HEK293 (cell line): ENCODE data around the gene CHID1.

Experiments
- CTCF ChIA-PET: fragments of 350-600 bp; formaldehyde crosslinking; extraction: SDS; loops from one replicate; lab custom pipeline; 2021; ENCODE audit warnings: antibody characterized with exemption; lab: Yijun Ruan, JAX
- POLR2A ChIA-PET: fragments of 300-600 bp; formaldehyde crosslinking; extraction: SDS; loops from one replicate; lab custom pipeline; 2020; ENCODE audit warnings: antibody characterized with exemption, inconsistent platforms; lab: Yijun Ruan, JAX
- H3K27ac ChIP-seq: fragments of 200-500 bp; sonication (Bioruptor generic); 2 replicates; pipeline ENCODE4 v1.5.1; 2014; ENCODE audit warnings: low read depth, low read length, control low read depth, inconsistent platforms; ENCODE audit errors: extremely low read depth
- H3K36me3 ChIP-seq, 2 experiments: fragments of 200-500 bp in 1 of 2; sonication (Bioruptor generic) in 1 of 2; 1 replicate in 1 of 2; 2 replicates in 1 of 2; pipeline ENCODE4 v1.5.1; 2014 to 2017; ENCODE audit warnings: inconsistent platforms in 2 of 2, low read length in 2 of 2; ENCODE audit not compliant: control insufficient read depth in 2 of 2, insufficient read depth in 1 of 2
- H3K4me1 ChIP-seq: fragments of 200-500 bp; sonication (Bioruptor generic); 2 replicates; pipeline ENCODE4 v1.5.1; 2014; ENCODE audit warnings: mild to moderate bottlenecking, low read length, inconsistent platforms; ENCODE audit not compliant: control insufficient read depth, insufficient read depth
- H3K4me3 ChIP-seq: 2 replicates; pipeline ENCODE4 v1.5.1; 2011; ENCODE audit warnings: low read depth, mild to moderate bottlenecking, control low read depth, low read length, moderate library complexity
- H3K9me3 ChIP-seq: fragments of 200-500 bp; sonication (Bioruptor generic); 2 replicates; pipeline ENCODE4 v1.5.1; 2014; ENCODE audit warnings: low read depth, low read length, inconsistent platforms; ENCODE audit not compliant: control insufficient read depth, insufficient read depth
- EGR2 ChIP-seq: fragments of 450-650 bp; formaldehyde crosslinking; IDR thresholded peaks from 2 replicates; pipeline ENCODE4 v1.5.1; 2016; ENCODE audit warnings: low read depth, missing biosample characterization, missing genetic modification characterization
- GLIS1 ChIP-seq: fragments of 450-650 bp; formaldehyde crosslinking; IDR thresholded peaks from 2 replicates; pipeline ENCODE4 v1.5.1; 2016; ENCODE audit warnings: missing biosample characterization, missing genetic modification characterization
- GLIS2 ChIP-seq: fragments of 450-650 bp; formaldehyde crosslinking; IDR thresholded peaks from 2 replicates; pipeline ENCODE4 v1.5.1; 2016; ENCODE audit warnings: missing biosample characterization, missing genetic modification characterization
- HIC1 ChIP-seq: fragments of 450-650 bp; formaldehyde crosslinking; IDR thresholded peaks from 2 replicates; pipeline ENCODE4 v1.5.1; 2016; ENCODE audit warnings: missing biosample characterization, missing genetic modification characterization
- HOXC10 ChIP-seq: sonication (generic); formaldehyde crosslinking; IDR thresholded peaks from 2 replicates; pipeline ENCODE4 v1.8.1; 2023; ENCODE audit warnings: mild to moderate bottlenecking, missing genetic modification reagents
- KLF1 ChIP-seq: fragments of 450-650 bp; formaldehyde crosslinking; IDR thresholded peaks from 2 replicates; pipeline ENCODE4 v1.5.1; 2016; ENCODE audit warnings: missing biosample characterization, missing genetic modification characterization
- REST ChIP-seq: fragments of 450-650 bp; formaldehyde crosslinking; IDR thresholded peaks from 2 replicates; pipeline ENCODE4 v1.5.1; 2016; ENCODE audit warnings: missing biosample characterization, missing genetic modification characterization
- ZBTB1 ChIP-seq: fragments of 450-650 bp; formaldehyde crosslinking; IDR thresholded peaks from 2 replicates; pipeline ENCODE4 v1.5.1; 2016; ENCODE audit warnings: missing biosample characterization, missing genetic modification characterization
- ZBTB48 ChIP-seq: fragments of 450-650 bp; formaldehyde crosslinking; IDR thresholded peaks from 2 replicates; pipeline ENCODE4 v1.5.1; 2016; ENCODE audit warnings: missing biosample characterization, missing genetic modification characterization
- ZFHX2 ChIP-seq: fragments of 450-650 bp; formaldehyde crosslinking; conservative IDR thresholded peaks from 2 replicates; pipeline ENCODE4 v1.5.1; 2016; ENCODE audit warnings: missing biosample characterization, missing genetic modification characterization
- ZFP3 ChIP-seq: fragments of 450-650 bp; formaldehyde crosslinking; IDR thresholded peaks from 2 replicates; pipeline ENCODE4 v1.5.1; 2016; ENCODE audit warnings: low read depth, missing biosample characterization, missing genetic modification characterization
- ZIC2 ChIP-seq: fragments of 450-650 bp; formaldehyde crosslinking; IDR thresholded peaks from 2 replicates; pipeline ENCODE4 v1.5.1; 2016; ENCODE audit warnings: missing biosample characterization, missing genetic modification characterization
- ZNF10 ChIP-seq: fragments of 450-650 bp; formaldehyde crosslinking; IDR thresholded peaks from 2 replicates; pipeline ENCODE4 v1.5.1; 2017; ENCODE audit warnings: missing biosample characterization, missing genetic modification characterization
- ZNF600 ChIP-seq: fragments of 450-650 bp; formaldehyde crosslinking; IDR thresholded peaks from 2 replicates; pipeline ENCODE4 v1.5.1; 2016; ENCODE audit warnings: missing biosample characterization, missing genetic modification characterization
- ZNF677 ChIP-seq: fragments of 450-650 bp; IDR thresholded peaks from 2 replicates; pipeline ENCODE4 v1.5.0; 2018; ENCODE audit warnings: missing biosample characterization, mild to moderate bottlenecking, missing genetic modification characterization, moderate library complexity
- ZXDB ChIP-seq: fragments of 450-650 bp; formaldehyde crosslinking; IDR thresholded peaks from 2 replicates; pipeline ENCODE4 v1.5.1; 2016; ENCODE audit warnings: missing biosample characterization, missing genetic modification characterization

Gene CHID1

GRCh38 chr11:856397-856796, 54.2 kb downstream of the CHID1 start:
- Histone ChIP-seq H3K4me3 (no peak overlapping the region), H3K27ac (no peak overlapping the region), H3K4me1 (no peaks in the 10 kb centered on the region), H3K9me3 (no peaks in the 10 kb centered on the region), H3K36me3 (no peaks in the 10 kb centered on the region)
- TF ChIP-seq GLIS2 (peak; percentile 27; the same call in 1 of the 2 replicates), GLIS1 (tag by site-specific recombination) (peak; percentile 48; the same call in 1 of the 2 replicates), ZBTB48 (no peak), KLF1 (tag by site-specific recombination) (peak; percentile 73)
- POLR2A ChIA-PET: interaction anchor here (0.6 to 1.3 kb wide), 4 partner anchors 9 to 37 kb away, joined by 3 to 7 read pairs (median 4); partner anchors contain the start of gene TSPAN4
- CTCF ChIA-PET: interaction anchor here (1.1 to 2.5 kb wide), 3 partner anchors 8 to 194 kb away, joined by 3 to 10 read pairs (median 6); no protein-coding TSS in a partner anchor

GRCh38 chr11:855796-856195, 54.8 kb downstream of the CHID1 start:
- Histone ChIP-seq H3K9me3 (no peaks in the 10 kb centered on the region), H3K4me3 (no peak overlapping the region), H3K27ac (no peak overlapping the region), H3K4me1 (no peaks in the 10 kb centered on the region), H3K36me3 (no peaks in the 10 kb centered on the region)
- POLR2A ChIA-PET: interaction anchor here (1.1 to 1.3 kb wide), 2 partner anchors 25 to 36 kb away, joined by 3 to 7 read pairs; no protein-coding TSS in a partner anchor
- no peak for TF ChIP-seq ZBTB1 (tag by site-specific recombination)
- TF ChIP-seq HOXC10 (CRISPR knock-in tag): no peak
- no peak for TF ChIP-seq HIC1
- TF ChIP-seq ZNF10 (tag by site-specific recombination): 0 out of 2 replicates have a peak, but pooled peaks have one; percentile 43
- CTCF ChIA-PET: interaction anchor here (0.7 to 1.1 kb wide), 2 partner anchors 9 to 42 kb away, joined by 3 read pairs; no protein-coding TSS in a partner anchor

GRCh38 chr11:855330-855674, 55.3 kb downstream of the CHID1 start:
- H3K4me3 ChIP-seq: no peak overlapping the region
- no peaks in the 10 kb centered on the region for H3K9me3 ChIP-seq
- H3K4me1 ChIP-seq: no peaks in the 10 kb centered on the region
- TF ChIP-seq ZNF677 (tag by site-specific recombination) (no peak), ZIC2 (tag by site-specific recombination) (0 out of 2 replicates have a peak, but pooled peaks have one; percentile 16), ZFP3 (tag by site-specific recombination) (peak; percentile 64; the same call in 1 of the 2 replicates), GLIS2 (0 out of 2 replicates have a peak, but pooled peaks have one; percentile 2)
- TF ChIP-seq, all 188 proteins: peak for 3
- no peak overlapping the region for H3K27ac ChIP-seq
- no peaks in the 10 kb centered on the region for H3K36me3 ChIP-seq
- ChIA-PET CTCF (interaction anchor here (0.7 kb wide), 1 partner anchor 9 kb away, joined by 3 read pairs; no protein-coding TSS in a partner anchor), POLR2A (interaction anchor here (1.0 kb wide), 1 partner anchor 14 kb away, joined by 3 read pairs; no protein-coding TSS in a partner anchor)

GRCh38 chr11:854601-855329, 55.8 kb downstream of the CHID1 start:
- Histone ChIP-seq H3K9me3 (no peaks in the 10 kb centered on the region), H3K27ac (no peak overlapping the region), H3K36me3 (no peaks in the 10 kb centered on the region), H3K4me1 (no peaks in the 10 kb centered on the region), H3K4me3 (no peak overlapping the region)
- CTCF ChIA-PET: interaction anchor here (0.6 kb wide), 1 partner anchor 1182 kb away, joined by 3 read pairs; no protein-coding TSS in a partner anchor
- TF ChIP-seq ZFHX2 (peak; percentile 79), ZIC2 (tag by site-specific recombination) (peak; percentile 70), EGR2 (tag by site-specific recombination) (peak; percentile 69), REST (no peak), ZXDB (tag by site-specific recombination) (no peak), ZNF600 (tag by site-specific recombination) (peak; percentile 44; the same call in 1 of the 2 replicates), GLIS2 (peak; percentile 25; the same call in 1 of the 2 replicates)
- POLR2A ChIA-PET: interaction anchor here (1.0 kb wide), 1 partner anchor 14 kb away, joined by 3 read pairs; no protein-coding TSS in a partner anchor
